IMR-90 (cell line): ENCODE results near the gene COL4A2. TPM values are rescaled to one million over a fixed set of nuclear protein-coding genes. Genes with fewer than 3 reads are reported as not detected.
A peak's percentile ranks its signal among the peaks of the same experiment; 100 is the strongest.

ENCODE experiments used
- ATAC-seq: fragments of 200-7000 bp; cut with Tn5 transposase; 2 replicates; pipeline ENCODE4 v1.9.1; 2020; ENCODE audit warnings: low read depth, mild to moderate bottlenecking, moderate library complexity
- BruUV-seq: library from RNA; stranded (reverse); fragments of 400-500 nt; replicated peaks from 2 replicates; lab custom pipeline; 2021; lab: Mats Ljungman, UMichigan
- CTCF ChIA-PET: fragments of 300-600 bp; formaldehyde crosslinking; extraction: SDS; loops from one replicate; lab custom pipeline; 2021; ENCODE audit warnings: antibody characterized with exemption; lab: Yijun Ruan, JAX
- POLR2A ChIA-PET: fragments of 300-600 bp; sonication (Branson Sonifier 250); formaldehyde crosslinking; loops from one replicate; lab custom pipeline; 2022; ENCODE audit warnings: antibody characterized with exemption; ENCODE audit not compliant: unreplicated experiment; lab: Charles Lee
- DNase-seq: peaks from one replicate; pipeline ENCODE4 v3.0.0; 2013
- H2AFZ ChIP-seq: replicated peaks from 2 replicates; pipeline ENCODE3; 2013; ENCODE audit warnings: low read length, mild to moderate bottlenecking; ENCODE audit not compliant: poor library complexity
- H2AK5ac ChIP-seq: 2 replicates; pipeline ENCODE4 v1.6.1; 2013; ENCODE audit warnings: low read depth, low read length, inconsistent platforms
- H2AK9ac ChIP-seq: replicated peaks from 2 replicates; pipeline ENCODE3; 2013; ENCODE audit warnings: mild to moderate bottlenecking, low read depth, low read length, moderate library complexity; ENCODE audit not compliant: poor library complexity
- H2BK120ac ChIP-seq: 2 replicates; pipeline ENCODE4 v1.6.1; 2013; ENCODE audit warnings: low read depth, low read length, inconsistent platforms
- H2BK15ac ChIP-seq: 3 replicates; pipeline ENCODE4 v1.6.1; 2013; ENCODE audit warnings: low read depth, low read length, inconsistent platforms
- H2BK20ac ChIP-seq: 2 replicates; pipeline ENCODE4 v1.6.1; 2013; ENCODE audit warnings: low read depth, mild to moderate bottlenecking, inconsistent platforms, low read length, moderate library complexity
- H2BK5ac ChIP-seq: 2 replicates; pipeline ENCODE4 v1.6.1; 2013; ENCODE audit warnings: mild to moderate bottlenecking, low read depth, low read length, inconsistent platforms; ENCODE audit not compliant: poor library complexity, severe bottlenecking
- H3K14ac ChIP-seq: replicated peaks from 2 replicates; pipeline ENCODE4 v1.6.1; 2013; ENCODE audit warnings: low read depth, low read length, inconsistent platforms
- H3K18ac ChIP-seq: 2 replicates; pipeline ENCODE4 v1.6.1; 2013; ENCODE audit warnings: low read depth, low read length, control low read depth
- H3K23ac ChIP-seq: 2 replicates; pipeline ENCODE4 v1.6.1; 2013; ENCODE audit warnings: low read depth, low read length, inconsistent platforms
- H3K27ac ChIP-seq: 2 replicates; pipeline ENCODE4 v1.5.1; 2013; ENCODE audit warnings: mild to moderate bottlenecking, control low read depth, low read length; ENCODE audit not compliant: insufficient read depth
- H3K27me3 ChIP-seq: 2 replicates; pipeline ENCODE4 v1.6.1; 2013; ENCODE audit warnings: low read length; ENCODE audit not compliant: control insufficient read depth, insufficient read depth
- H3K36me3 ChIP-seq: 2 replicates; pipeline ENCODE4 v1.6.1; 2013; ENCODE audit warnings: low read length, mixed read lengths; ENCODE audit not compliant: control insufficient read depth, insufficient read depth
- H3K4ac ChIP-seq: 2 replicates; pipeline ENCODE4 v1.6.1; 2013; ENCODE audit warnings: low read depth, low read length, inconsistent platforms
- H3K4me1 ChIP-seq: 2 replicates; pipeline ENCODE4 v1.6.1; 2013; ENCODE audit warnings: low read length, mixed read lengths; ENCODE audit not compliant: control insufficient read depth, insufficient read depth
- H3K4me2 ChIP-seq: 2 replicates; pipeline ENCODE4 v1.6.1; 2013; ENCODE audit warnings: low read depth, mild to moderate bottlenecking, control low read depth, low read length, moderate library complexity
- H3K4me3 ChIP-seq: 2 replicates; pipeline ENCODE4 v1.5.1; 2013; ENCODE audit warnings: low read depth, mild to moderate bottlenecking, control low read depth, low read length, moderate library complexity; ENCODE audit not compliant: insufficient read depth
- H3K56ac ChIP-seq: 2 replicates; pipeline ENCODE4 v1.6.1; 2013; ENCODE audit warnings: low read length, inconsistent platforms; ENCODE audit not compliant: insufficient read depth; ENCODE audit errors: extremely low read depth
- H3K79me1 ChIP-seq, 2 experiments: 2 replicates each; pipeline ENCODE4 v1.6.1; 2013; ENCODE audit warnings: low read length in 2 of 2, inconsistent platforms in 1 of 2, low read depth in 1 of 2
- H3K9ac ChIP-seq: 2 replicates; pipeline ENCODE4 v1.6.1; 2013; ENCODE audit warnings: low read depth, low read length, control low read depth
- H3K9me1 ChIP-seq: 2 replicates; pipeline ENCODE4 v1.6.1; 2013; ENCODE audit warnings: low read length, inconsistent platforms; ENCODE audit not compliant: insufficient read depth
- H3K9me3 ChIP-seq: 2 replicates; pipeline ENCODE4 v1.6.1; 2013; ENCODE audit warnings: low read length; ENCODE audit not compliant: control insufficient read depth, insufficient read depth
- H4K20me1 ChIP-seq: 2 replicates; pipeline ENCODE4 v1.6.1; 2013; ENCODE audit warnings: low read length, inconsistent platforms; ENCODE audit not compliant: insufficient read depth
- H4K5ac ChIP-seq: 2 replicates; pipeline ENCODE4 v1.6.1; 2013; ENCODE audit warnings: mild to moderate bottlenecking, low read depth, low read length, control low read depth
- H4K8ac ChIP-seq, 2 experiments: 2 replicates each; pipeline ENCODE4 v1.6.1; 2013; ENCODE audit warnings: low read depth in 2 of 2, low read length in 2 of 2, control low read depth in 1 of 2, inconsistent platforms in 1 of 2
- H4K91ac ChIP-seq: 2 replicates; pipeline ENCODE4 v1.6.1; 2013; ENCODE audit warnings: low read depth, low read length, inconsistent platforms; ENCODE audit not compliant: insufficient read depth
- CEBPB ChIP-seq: IDR thresholded peaks from 2 replicates; pipeline ENCODE4 v1.6.1; 2012; ENCODE audit warnings: low read depth, low read length, improper control_type of control experiment
- CHD1 ChIP-seq: IDR thresholded peaks from 2 replicates; pipeline ENCODE4 v1.6.1; 2012; ENCODE audit warnings: low read depth, low read length, improper control_type of control experiment
- MAZ ChIP-seq: IDR thresholded peaks from 2 replicates; pipeline ENCODE4 v1.6.1; 2012; ENCODE audit warnings: low read depth, mild to moderate bottlenecking, low read length, improper control_type of control experiment, moderate library complexity, borderline replicate concordance
- NFE2L2 ChIP-seq: fragments of 150-350 bp; IDR thresholded peaks from 2 replicates; pipeline ENCODE4 v1.6.1; 2016; ENCODE audit warnings: low read depth, mild to moderate bottlenecking, low read length
- POLR2A ChIP-seq: IDR thresholded peaks from 2 replicates; pipeline ENCODE4 v1.6.1; 2012; ENCODE audit warnings: mild to moderate bottlenecking, low read depth, low read length
- RFX5 ChIP-seq: IDR thresholded peaks from 2 replicates; pipeline ENCODE4 v1.8.0; 2012; ENCODE audit warnings: low read depth, mild to moderate bottlenecking, low read length, moderate library complexity
- WGBS, 2 experiments: methylation state at CpG; one replicate each; pipeline versions ENCODE4 v1.1.5 to v1.1.7; 2013; ENCODE audit warnings: missing lambda C conversion rate in 2 of 2; ENCODE audit not compliant: insufficient read length in 1 of 2; ENCODE audit errors: extremely low coverage in 2 of 2; 5-methylcytosine and 5-hydroxymethylcytosine counted together
- dilution Hi-C: fragments of 300-500 bp; cut with HindIII; formaldehyde crosslinking; loops from one replicate; pipeline ENCODE4 v1.14.3; 2018; ENCODE audit warnings: low sequenced_read_pairs; ENCODE audit not compliant: unreplicated experiment
- in situ Hi-C: fragments of 300-500 bp; cut with MboI; formaldehyde crosslinking; loops from 3 replicates; pipeline ENCODE4 v1.14.3; 2019; ENCODE audit warnings: low sequenced_read_pairs, inconsistent platforms, mixed read lengths
- intact Hi-C: fragments of 100-400 bp; cut with micrococcal nuclease; formaldehyde crosslinking; loops from 2 replicates; pipeline ENCODE4 v1.10.0; 2022
- polyA plus RNA-seq, 3 experiments: library from polyadenylated mRNA; depleted of rRNA; stranded (reverse); fragments of >200 nt; gene quantifications; 2 replicates each; pipeline ENCODE4 v1.2.3, GENCODE V29; 2012; ENCODE audit warnings: low replicate concordance in 1 of 3
- total RNA-seq: library from RNA; depleted of rRNA; stranded (reverse); fragments of >200 nt; gene quantifications from 2 replicates; pipeline ENCODE4 v1.2.3, GENCODE V29; 2012
- TF ChIP-seq, protein P1 (sequence below): fragments of 150-350 bp; IDR thresholded peaks from 2 replicates; pipeline ENCODE4 v1.6.1; 2017; ENCODE audit warnings: mild to moderate bottlenecking, antibody characterized with exemption, low read length, low read depth
- TF ChIP-seq, protein P2 (sequence below): fragments of 150-350 bp; IDR thresholded peaks from 2 replicates; pipeline ENCODE4 v1.6.1; 2016; ENCODE audit warnings: low read depth, mild to moderate bottlenecking, low read length, moderate library complexity, borderline replicate concordance

Gene COL4A2
- total and polyA plus RNA-seq, 2 of the 4 experiments (the other 2 are of a cell fraction): 90.7 to 457 TPM

DNA sequence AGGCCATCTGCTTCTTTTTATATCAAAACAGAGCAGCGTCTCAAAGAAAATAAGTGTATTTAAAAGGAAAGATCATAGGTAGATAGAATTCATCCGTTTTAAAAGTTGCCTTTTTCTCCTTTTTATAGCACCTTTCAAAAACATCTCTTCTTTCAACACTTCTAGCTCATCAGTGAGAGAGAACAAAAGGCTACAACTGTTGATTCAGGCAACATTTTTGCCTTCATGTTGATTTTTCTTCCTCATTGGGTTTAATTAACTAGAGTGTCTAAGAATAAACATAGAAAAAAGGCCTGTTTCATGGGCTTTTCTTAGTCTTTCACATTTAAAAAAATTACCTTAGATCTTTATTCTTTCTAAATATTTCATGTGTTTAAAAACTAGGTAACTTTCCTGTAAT lies 13.6 kb downstream of the COL4A2 start:
- no peak overlapping the region for H4K8ac ChIP-seq
- ATAC-seq: no peak
- dilution Hi-C loops: no loop called here
- no peak overlapping the region for H3K4me2 ChIP-seq
- H3K9me3 ChIP-seq: no peaks in the 10 kb centered on the region
- WGBS, 2 experiments: no CpG with 5 or more reads among the region's 2 CpGs
- no peak overlapping the region; the same call in 1 of the 2 replicates for H3K9ac ChIP-seq
- ChIA-PET POLR2A (no interaction called here), CTCF (no interaction called here)
- peaks cover 31% of the 10 kb centered on the region for H3K4me1 ChIP-seq
- peaks cover 76% of the 10 kb centered on the region for H4K20me1 ChIP-seq
- peak overlapping the region; percentile 62; the same call in 1 of the 2 replicates for H3K18ac ChIP-seq
- H4K91ac ChIP-seq: no peak overlapping the region
- in situ Hi-C loops: no loop called here
- H3K79me1 ChIP-seq: peaks cover 29 to 87% of the 10 kb centered on the region in 2 experiments
- H2BK5ac ChIP-seq: peak overlapping the region; percentile 88
- peaks cover 27% of the 10 kb centered on the region for H3K36me3 ChIP-seq
- H3K27me3 ChIP-seq: no peaks in the 10 kb centered on the region
- no TSS peak for BruUV-seq
- no peak overlapping the region for H2AK5ac ChIP-seq
- peak overlapping the region; percentile 72; the same call in 1 of the 2 replicates for H3K4ac ChIP-seq
- H3K4me3 ChIP-seq: no peak overlapping the region
- H2AK9ac ChIP-seq: no peak overlapping the region
- H2BK120ac ChIP-seq: peak overlapping the region; percentile 31; the same call in 1 of the 2 replicates
- no peak overlapping the region for H2AFZ ChIP-seq
- TF ChIP-seq RFX5 (no peak), CHD1 (no peak), NFE2L2 (no peak), POLR2A (no peak), CEBPB (no peak), MAZ (no peak)
- TF ChIP-seq, protein P1, sequence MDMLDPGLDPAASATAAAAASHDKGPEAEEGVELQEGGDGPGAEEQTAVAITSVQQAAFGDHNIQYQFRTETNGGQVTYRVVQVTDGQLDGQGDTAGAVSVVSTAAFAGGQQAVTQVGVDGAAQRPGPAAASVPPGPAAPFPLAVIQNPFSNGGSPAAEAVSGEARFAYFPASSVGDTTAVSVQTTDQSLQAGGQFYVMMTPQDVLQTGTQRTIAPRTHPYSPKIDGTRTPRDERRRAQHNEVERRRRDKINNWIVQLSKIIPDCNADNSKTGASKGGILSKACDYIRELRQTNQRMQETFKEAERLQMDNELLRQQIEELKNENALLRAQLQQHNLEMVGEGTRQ: no peak
- TF ChIP-seq, protein P2, sequence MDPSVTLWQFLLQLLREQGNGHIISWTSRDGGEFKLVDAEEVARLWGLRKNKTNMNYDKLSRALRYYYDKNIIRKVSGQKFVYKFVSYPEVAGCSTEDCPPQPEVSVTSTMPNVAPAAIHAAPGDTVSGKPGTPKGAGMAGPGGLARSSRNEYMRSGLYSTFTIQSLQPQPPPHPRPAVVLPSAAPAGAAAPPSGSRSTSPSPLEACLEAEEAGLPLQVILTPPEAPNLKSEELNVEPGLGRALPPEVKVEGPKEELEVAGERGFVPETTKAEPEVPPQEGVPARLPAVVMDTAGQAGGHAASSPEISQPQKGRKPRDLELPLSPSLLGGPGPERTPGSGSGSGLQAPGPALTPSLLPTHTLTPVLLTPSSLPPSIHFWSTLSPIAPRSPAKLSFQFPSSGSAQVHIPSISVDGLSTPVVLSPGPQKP: no peak
- no peak overlapping the region for H2BK20ac ChIP-seq
- no peak overlapping the region for H4K5ac ChIP-seq
- H3K14ac ChIP-seq: peak overlapping the region; percentile 49; the same call in 1 of the 2 replicates
- no peak overlapping the region for H3K27ac ChIP-seq
- H2BK15ac ChIP-seq: 0 out of 3 replicates have a peak overlapping the region, but pooled peaks have one; percentile 6
- intact Hi-C loops: no loop called here
- H3K23ac ChIP-seq: no peak overlapping the region; the same call in 1 of the 2 replicates
- no peak overlapping the region for H3K56ac ChIP-seq
- H3K9me1 ChIP-seq: peaks cover 57% of the 10 kb centered on the region
- no peak for DNase-seq
